H1 (cell line): Measurements from ENCODE around the gene TLK2.
"Not testable (repeated sequence)": the region's sequence is repeated elsewhere in the genome, so short reads cannot be mapped to it uniquely, and the experiment has no call there.

ENCODE experiments used
- BCL11A ChIP-seq, 2 experiments: IDR thresholded peaks; one replicate each; pipeline ENCODE4 v1.6.1; 2011; ENCODE audit warnings: low read depth in 2 of 2, low read length in 2 of 2, mild to moderate bottlenecking in 2 of 2
- CREB1 ChIP-seq: IDR thresholded peaks from 2 replicates; pipeline ENCODE4 v1.6.1; 2012; ENCODE audit warnings: inconsistent platforms
- CTBP2 ChIP-seq: IDR thresholded peaks from 2 replicates; pipeline ENCODE4 v1.7.0; 2011; ENCODE audit warnings: borderline replicate concordance, mild to moderate bottlenecking, moderate library complexity, mixed read lengths, low read length; ENCODE audit not compliant: insufficient read depth, insufficient read length
- CTCF ChIP-seq, 3 experiments: IDR thresholded peaks; 1 replicate in 2 of 3; 2 replicates in 1 of 3; pipeline versions ENCODE4 v1.5.1 to v1.6.1; 2011; ENCODE audit warnings: low read length in 3 of 3, mild to moderate bottlenecking in 3 of 3, inconsistent platforms in 2 of 3, low read depth in 1 of 3, moderate library complexity in 1 of 3; ENCODE audit not compliant: insufficient read depth in 1 of 3; ENCODE audit errors: control extremely low read depth in 1 of 3
- EZH2 ChIP-seq: fragments of 200-600 bp; sonication (generic); IDR thresholded peaks from 2 replicates; pipeline ENCODE4 v1.7.1; 2012; ENCODE audit warnings: low read depth, mild to moderate bottlenecking, moderate library complexity, low read length, inconsistent platforms; ENCODE audit not compliant: severe bottlenecking
- JUND ChIP-seq: IDR thresholded peaks from 2 replicates; pipeline ENCODE4 v1.6.1; 2011; ENCODE audit warnings: mild to moderate bottlenecking, improper control_type of control experiment, low read length
- POLR2A ChIP-seq, 2 experiments: IDR thresholded peaks; 1 replicate in 1 of 2; 2 replicates in 1 of 2; pipeline ENCODE4 v1.6.1; 2011; ENCODE audit warnings: low read depth in 2 of 2, low read length in 2 of 2, mild to moderate bottlenecking in 2 of 2; ENCODE audit errors: control extremely low read depth in 1 of 2
- POLR2AphosphoS5 ChIP-seq: IDR thresholded peaks from 2 replicates; pipeline ENCODE4 v1.6.1; 2011; ENCODE audit warnings: low read depth, low read length
- SIX5 ChIP-seq: IDR thresholded peaks from 2 replicates; pipeline ENCODE4 v1.6.1; 2011; ENCODE audit warnings: mild to moderate bottlenecking, low read depth, low read length
- SP1 ChIP-seq: IDR thresholded peaks from 2 replicates; pipeline ENCODE4 v1.6.1; 2011; ENCODE audit warnings: low read depth, low read length
- TEAD4 ChIP-seq: IDR thresholded peaks from 2 replicates; pipeline ENCODE4 v1.6.1; 2012; ENCODE audit warnings: low read depth, low read length, inconsistent platforms, mixed read lengths
- ZNF274 ChIP-seq: IDR thresholded peaks from 2 replicates; pipeline ENCODE4 v1.7.0; 2012; ENCODE audit warnings: low read length, borderline replicate concordance; ENCODE audit errors: extremely low read depth

GRCh38 chr17:62470666-62471379 is 7.8 kb upstream of the TLK2 start:
- not testable (repeated sequence) for TF ChIP-seq EZH2; POLR2AphosphoS5; ZNF274; CREB1; TEAD4; CTCF (IDR thresholded peaks at IDR 0.05; ENCODE audit: control extremely low read depth in 1 of 3, insufficient read depth in 1 of 3, low read depth in 1 of 3, low read length in 3 of 3); SIX5; CTBP2; SP1; POLR2A (IDR thresholded peaks at IDR 0.05; ENCODE audit: control extremely low read depth in 1 of 2, low read depth in 2 of 2, low read length in 2 of 2); BCL11A (IDR thresholded peaks at IDR 0.05; ENCODE audit: low read depth in 2 of 2, low read length in 2 of 2)
- TF ChIP-seq JUND, result 0 out of 2 replicates have a peak, but pooled peaks have one; percentile 32
